ENCODE results near the gene HCFC1R1.

- no peak for TF ChIP-seq REST (IDR thresholded peaks at IDR 0.05; ENCODE audit: unreplicated experiment)
- no peak for TF ChIP-seq EZH2phosphoT487 (IDR thresholded peaks at IDR 0.05; ENCODE audit: unreplicated experiment)
Measured at GRCh38 chr16:2980227-2981176, 43.2 kb downstream of the HCFC1R1 start, which contains the start of gene PKMYT1.

Measured in GM23338 (cell line).